HG02763 (cell line): Measurements from ENCODE around the gene TBC1D23.
"Not testable (repeated sequence)": the region's sequence is repeated elsewhere in the genome, so short reads cannot be mapped to it uniquely, and the experiment has no call there.

ENCODE experiments used
- ATAC-seq: cut with Tn5 transposase; IDR thresholded peaks from one replicate; pipeline ENCODE4 v1.9.1; 2021; ENCODE audit warnings: mild to moderate bottlenecking, moderate library complexity; ENCODE audit not compliant: unreplicated experiment

The TBC1D23 gene

GRCh38 chr3:100339786-100340185 is 79.0 kb downstream of the TBC1D23 start:
- ATAC-seq, result no peak

- no peak for ATAC-seq
Measured at GRCh38 chr3:100340527-100340926, 79.7 kb downstream of the TBC1D23 start.

GRCh38 chr3:100348727-100349126 is 87.9 kb downstream of the TBC1D23 start:
- ATAC-seq, result no peak

- not testable (repeated sequence) for ATAC-seq
Measured at GRCh38 chr3:100351770-100352169, 91.0 kb downstream of the TBC1D23 start.

- ATAC-seq, result no peak
Measured at GRCh38 chr3:100352296-100353231, 91.8 kb downstream of the TBC1D23 start.

- ATAC-seq, result no peak
Measured at GRCh38 chr3:100354850-100355249, 94.1 kb downstream of the TBC1D23 start.

GRCh38 chr3:100358413-100358812 is 97.6 kb downstream of the TBC1D23 start:
- no peak for ATAC-seq

GRCh38 chr3:100359035-100359434 is 98.2 kb downstream of the TBC1D23 start:
- ATAC-seq, result no peak

GRCh38 chr3:100360757-100361496 is 100.1 kb downstream of the TBC1D23 start:
- no peak for ATAC-seq

- ATAC-seq, result no peak
Measured at GRCh38 chr3:100361897-100362296, 101.1 kb downstream of the TBC1D23 start.

GRCh38 chr3:100364421-100364820 is 103.6 kb downstream of the TBC1D23 start:
- no peak for ATAC-seq

GRCh38 chr3:100366424-100366823 is 105.6 kb downstream of the TBC1D23 start:
- ATAC-seq, result no peak

GRCh38 chr3:100368441-100368840 is 107.6 kb downstream of the TBC1D23 start:
- ATAC-seq, result no peak

GRCh38 chr3:100370756-100371155 is 110.0 kb downstream of the TBC1D23 start:
- ATAC-seq, result no peak

GRCh38 chr3:100374521-100374920 is 113.7 kb downstream of the TBC1D23 start:
- no peak for ATAC-seq
